Measurements from ENCODE around the gene LHFPL6. TPM values are rescaled to one million over a fixed set of nuclear protein-coding genes. Genes with fewer than 3 reads are reported as not detected.
"Not testable (repeated sequence)": the region's sequence is repeated elsewhere in the genome, so short reads cannot be mapped to it uniquely, and the experiment has no call there.

The LHFPL6 gene
- total RNA-seq, 4 donors from 2014 or later: 1.8 to 14.2 (median 9.0) TPM

- Histone ChIP-seq H3K27me3 (no peaks in the 10 kb centered on the region), H3K9me3 (no peaks in the 10 kb centered on the region), H3K4me1 (no peaks in the 10 kb centered on the region), H3K27ac (no peak overlapping the region), H3K4me3 (no peak overlapping the region), H3K36me3 (no peaks in the 10 kb centered on the region)
- DNase-seq: no peak
- TF ChIP-seq CTCF (IDR thresholded peaks at IDR 0.05) (no peak), POLR2A (IDR thresholded peaks at IDR 0.05) (no peak)
Observed at GRCh38 chr13:39341251-39341650, 261.7 kb downstream of the LHFPL6 start.

GRCh38 chr13:39338114-39338513, 264.9 kb downstream of the LHFPL6 start:
- H3K9me3 ChIP-seq, H3K36me3 ChIP-seq, DNase-seq, H3K4me3 ChIP-seq, H3K27ac ChIP-seq, H3K27me3 ChIP-seq, H3K4me1 ChIP-seq: not testable (repeated sequence)

- Histone ChIP-seq H3K36me3 (no peaks in the 10 kb centered on the region), H3K4me1 (no peaks in the 10 kb centered on the region), H3K27me3 (no peaks in the 10 kb centered on the region), H3K9me3 (no peaks in the 10 kb centered on the region), H3K27ac (no peak overlapping the region), H3K4me3 (no peak overlapping the region)
- no peak for DNase-seq
- no peak for TF ChIP-seq POLR2A (IDR thresholded peaks at IDR 0.05)
- TF ChIP-seq CTCF (IDR thresholded peaks at IDR 0.05): no peak
Observed at GRCh38 chr13:39336937-39337336, 266.1 kb downstream of the LHFPL6 start.

GRCh38 chr13:39336207-39336606, 266.8 kb downstream of the LHFPL6 start:
- Histone ChIP-seq H3K4me3 (no peak overlapping the region), H3K27me3 (no peaks in the 10 kb centered on the region), H3K27ac (no peak overlapping the region), H3K36me3 (no peaks in the 10 kb centered on the region), H3K9me3 (no peaks in the 10 kb centered on the region), H3K4me1 (no peaks in the 10 kb centered on the region)
- DNase-seq: no peak
- TF ChIP-seq POLR2A (IDR thresholded peaks at IDR 0.05) (no peak), CTCF (IDR thresholded peaks at IDR 0.05) (no peak)

GRCh38 chr13:39335721-39336120, 267.3 kb downstream of the LHFPL6 start:
- no peaks in the 10 kb centered on the region for H3K27me3 ChIP-seq
- no peak for DNase-seq
- no peaks in the 10 kb centered on the region for H3K9me3 ChIP-seq
- no peak overlapping the region for H3K27ac ChIP-seq
- TF ChIP-seq CTCF (IDR thresholded peaks at IDR 0.05) (no peak), POLR2A (IDR thresholded peaks at IDR 0.05) (no peak)
- no peaks in the 10 kb centered on the region for H3K4me1 ChIP-seq
- no peaks in the 10 kb centered on the region for H3K36me3 ChIP-seq
- H3K4me3 ChIP-seq: no peak overlapping the region

- TF ChIP-seq CTCF (IDR thresholded peaks at IDR 0.05) (no peak), POLR2A (IDR thresholded peaks at IDR 0.05) (no peak)
Observed at GRCh38 chr13:39330504-39330903, 272.5 kb downstream of the LHFPL6 start.

More at GRCh38 chr13:39330504-39330903, 272.5 kb downstream of the LHFPL6 start:
- no peaks in the 10 kb centered on the region for H3K27me3 ChIP-seq
- no peaks in the 10 kb centered on the region for H3K4me1 ChIP-seq
- H3K36me3 ChIP-seq: no peaks in the 10 kb centered on the region
- H3K27ac ChIP-seq: no peak overlapping the region
- H3K9me3 ChIP-seq: no peaks in the 10 kb centered on the region
- H3K4me3 ChIP-seq: no peak overlapping the region
- no peak for DNase-seq

Data from Peyer's patch (tissue), 4 donors.